Activated naive CD4-positive, alpha-beta T cell treated with anti-CD3 and anti-CD28 coated beads, Interleukin-2, amount 10 ng/mL, durations not matched to agents 7 days and 5 days (primary cell): ENCODE results near the gene GYPA.
"Not testable (repeated sequence)": the region's sequence is repeated elsewhere in the genome, so short reads cannot be mapped to it uniquely, and the experiment has no call there.

ENCODE experiments used
- CTCF ChIA-PET: fragments of 350-600 bp; sonication (Branson Sonifier 250); formaldehyde crosslinking; loops from one replicate; lab custom pipeline; 2021; ENCODE audit warnings: antibody characterized with exemption; lab: Charles Lee
- DNase-seq: peaks from one replicate; pipeline ENCODE4 v3.0.0-alpha.2; 2020
- H3K27ac Mint-ChIP-seq: one replicate; pipeline ENCODE4 v1.8.0; 2021; ENCODE audit warnings: mild to moderate bottlenecking, moderate library complexity, mixed read lengths
- H3K27me3 Mint-ChIP-seq: one replicate; pipeline ENCODE4 v1.8.0; 2021; ENCODE audit warnings: mild to moderate bottlenecking, mixed read lengths
- H3K36me3 Mint-ChIP-seq: one replicate; pipeline ENCODE4 v1.8.0; 2021; ENCODE audit warnings: mixed read lengths
- H3K4me1 Mint-ChIP-seq: one replicate; pipeline ENCODE4 v1.8.0; 2021; ENCODE audit warnings: mixed read lengths
- H3K4me3 Mint-ChIP-seq: one replicate; pipeline ENCODE4 v1.8.0; 2021; ENCODE audit warnings: mild to moderate bottlenecking, moderate library complexity, mixed read lengths
- H3K9me3 Mint-ChIP-seq: one replicate; pipeline ENCODE4 v1.8.0; 2021; ENCODE audit warnings: mixed read lengths

GYPA gene

GRCh38 chr4:144141493-144141892 is 975 bp upstream of the GYPA start:
- no peaks in the 10 kb centered on the region for H3K27me3 Mint-ChIP-seq
- H3K27ac Mint-ChIP-seq, result no peak overlapping the region

GRCh38 chr4:144139991-144140390 is 527 bp downstream of the GYPA start:
- H3K36me3 Mint-ChIP-seq, H3K27me3 Mint-ChIP-seq, H3K4me1 Mint-ChIP-seq, CTCF ChIA-PET, H3K27ac Mint-ChIP-seq, H3K9me3 Mint-ChIP-seq, DNase-seq, H3K4me3 Mint-ChIP-seq: not testable (repeated sequence)

More at GRCh38 chr4:144141493-144141892, 975 bp upstream of the GYPA start:
- CTCF ChIA-PET, result interaction anchor here (0.6 kb wide), 1 partner anchor 102 kb away, joined by 3 read pairs; no protein-coding TSS in a partner anchor
- Mint-ChIP-seq H3K9me3 (no peaks in the 10 kb centered on the region), H3K4me3 (no peak overlapping the region), H3K36me3 (no peaks in the 10 kb centered on the region), H3K4me1 (no peaks in the 10 kb centered on the region)
- DNase-seq, result no peak

- H3K27ac Mint-ChIP-seq, DNase-seq, CTCF ChIA-PET, H3K27me3 Mint-ChIP-seq, H3K9me3 Mint-ChIP-seq, H3K4me3 Mint-ChIP-seq, H3K4me1 Mint-ChIP-seq, H3K36me3 Mint-ChIP-seq: not testable (repeated sequence)
These were observed 971 bp downstream of the GYPA start for GRCh38 chr4:144139547-144139946.

- H3K27me3 Mint-ChIP-seq, CTCF ChIA-PET, H3K27ac Mint-ChIP-seq, H3K9me3 Mint-ChIP-seq, H3K4me3 Mint-ChIP-seq, DNase-seq, H3K4me1 Mint-ChIP-seq, H3K36me3 Mint-ChIP-seq: not testable (repeated sequence)
These were observed 2.3 kb downstream of the GYPA start for GRCh38 chr4:144138239-144138638.

GRCh38 chr4:144137137-144137931 is 3.2 kb downstream of the GYPA start:
- DNase-seq, H3K27me3 Mint-ChIP-seq, H3K9me3 Mint-ChIP-seq, CTCF ChIA-PET, H3K27ac Mint-ChIP-seq, H3K36me3 Mint-ChIP-seq, H3K4me1 Mint-ChIP-seq, H3K4me3 Mint-ChIP-seq: not testable (repeated sequence)

- H3K27me3 Mint-ChIP-seq, H3K9me3 Mint-ChIP-seq, H3K36me3 Mint-ChIP-seq, H3K4me3 Mint-ChIP-seq, DNase-seq, CTCF ChIA-PET, H3K4me1 Mint-ChIP-seq, H3K27ac Mint-ChIP-seq: not testable (repeated sequence)
These were observed 4.3 kb downstream of the GYPA start for GRCh38 chr4:144136189-144136588.

GRCh38 chr4:144130167-144130566 is 10.4 kb downstream of the GYPA start:
- H3K27ac Mint-ChIP-seq, H3K4me3 Mint-ChIP-seq, H3K9me3 Mint-ChIP-seq, H3K36me3 Mint-ChIP-seq, DNase-seq, H3K27me3 Mint-ChIP-seq, CTCF ChIA-PET, H3K4me1 Mint-ChIP-seq: not testable (repeated sequence)

- H3K9me3 Mint-ChIP-seq, H3K4me3 Mint-ChIP-seq, H3K27ac Mint-ChIP-seq, H3K4me1 Mint-ChIP-seq, DNase-seq, H3K27me3 Mint-ChIP-seq, CTCF ChIA-PET, H3K36me3 Mint-ChIP-seq: not testable (repeated sequence)
These were observed 11.1 kb downstream of the GYPA start for GRCh38 chr4:144129336-144129875.

- H3K27me3 Mint-ChIP-seq, H3K27ac Mint-ChIP-seq, H3K9me3 Mint-ChIP-seq, H3K4me3 Mint-ChIP-seq, H3K36me3 Mint-ChIP-seq, DNase-seq, CTCF ChIA-PET, H3K4me1 Mint-ChIP-seq: not testable (repeated sequence)
These were observed 11.7 kb downstream of the GYPA start for GRCh38 chr4:144128709-144129320.

- H3K4me1 Mint-ChIP-seq, CTCF ChIA-PET, H3K4me3 Mint-ChIP-seq, H3K36me3 Mint-ChIP-seq, DNase-seq, H3K27me3 Mint-ChIP-seq, H3K27ac Mint-ChIP-seq, H3K9me3 Mint-ChIP-seq: not testable (repeated sequence)
These were observed 15.4 kb downstream of the GYPA start for GRCh38 chr4:144125109-144125508.

- CTCF ChIA-PET, H3K27ac Mint-ChIP-seq, H3K27me3 Mint-ChIP-seq, DNase-seq, H3K36me3 Mint-ChIP-seq, H3K9me3 Mint-ChIP-seq, H3K4me3 Mint-ChIP-seq, H3K4me1 Mint-ChIP-seq: not testable (repeated sequence)
These were observed 16.4 kb downstream of the GYPA start for GRCh38 chr4:144123982-144124635.

GRCh38 chr4:144123269-144123668 is 17.2 kb downstream of the GYPA start:
- H3K4me3 Mint-ChIP-seq, H3K27ac Mint-ChIP-seq, DNase-seq, H3K36me3 Mint-ChIP-seq, CTCF ChIA-PET, H3K27me3 Mint-ChIP-seq, H3K4me1 Mint-ChIP-seq, H3K9me3 Mint-ChIP-seq: not testable (repeated sequence)

GRCh38 chr4:144119752-144120151 is 20.8 kb downstream of the GYPA start:
- H3K27ac Mint-ChIP-seq, H3K4me3 Mint-ChIP-seq, H3K36me3 Mint-ChIP-seq, DNase-seq, H3K9me3 Mint-ChIP-seq, H3K4me1 Mint-ChIP-seq, H3K27me3 Mint-ChIP-seq, CTCF ChIA-PET: not testable (repeated sequence)

GRCh38 chr4:144115519-144115918 is 25.0 kb downstream of the GYPA start:
- H3K4me3 Mint-ChIP-seq, result no peak overlapping the region
- no peaks in the 10 kb centered on the region for H3K9me3 Mint-ChIP-seq
- H3K4me1 Mint-ChIP-seq, result no peaks in the 10 kb centered on the region
- DNase-seq, result no peak
- CTCF ChIA-PET, result no interaction called here
- no peaks in the 10 kb centered on the region for H3K36me3 Mint-ChIP-seq
- H3K27ac Mint-ChIP-seq, result no peak overlapping the region
- H3K27me3 Mint-ChIP-seq, result no peaks in the 10 kb centered on the region

- no peak for DNase-seq
- Mint-ChIP-seq H3K27ac (no peak overlapping the region), H3K4me1 (no peaks in the 10 kb centered on the region), H3K27me3 (no peaks in the 10 kb centered on the region), H3K9me3 (no peaks in the 10 kb centered on the region), H3K4me3 (no peak overlapping the region), H3K36me3 (no peaks in the 10 kb centered on the region)
- CTCF ChIA-PET, result no interaction called here
These were observed 27.0 kb downstream of the GYPA start for GRCh38 chr4:144113546-144113945.
